Adrenal gland (tissue), 5 donors: Measurements from ENCODE around the gene SNED1.

Experiments used
- POLR2A ChIP-seq, 2 donors: fragments of 450-650 bp; IDR thresholded peaks; one replicate each; pipeline ENCODE4 v1.6.1; 2017; ENCODE audit warnings: antibody characterized with exemption in 2 of 2, mild to moderate bottlenecking in 2 of 2, moderate library complexity in 1 of 2
- TF ChIP-seq, protein P1 (sequence below), 6 experiments: fragments of 450-650 bp in 4 of 6; fragments of 200-600 bp in 2 of 6; sonication (generic) in 1 of 6; IDR thresholded peaks; 1 replicate in 5 of 6; 2 replicates in 1 of 6; pipeline versions ENCODE4 v1.5.1 to v1.8.0; 2016 to 2021; ENCODE audit warnings: antibody characterized with exemption in 6 of 6, mild to moderate bottlenecking in 2 of 6, moderate library complexity in 1 of 6
- donor health status: DM: no; HTN: no; CAD: no.

DNA sequence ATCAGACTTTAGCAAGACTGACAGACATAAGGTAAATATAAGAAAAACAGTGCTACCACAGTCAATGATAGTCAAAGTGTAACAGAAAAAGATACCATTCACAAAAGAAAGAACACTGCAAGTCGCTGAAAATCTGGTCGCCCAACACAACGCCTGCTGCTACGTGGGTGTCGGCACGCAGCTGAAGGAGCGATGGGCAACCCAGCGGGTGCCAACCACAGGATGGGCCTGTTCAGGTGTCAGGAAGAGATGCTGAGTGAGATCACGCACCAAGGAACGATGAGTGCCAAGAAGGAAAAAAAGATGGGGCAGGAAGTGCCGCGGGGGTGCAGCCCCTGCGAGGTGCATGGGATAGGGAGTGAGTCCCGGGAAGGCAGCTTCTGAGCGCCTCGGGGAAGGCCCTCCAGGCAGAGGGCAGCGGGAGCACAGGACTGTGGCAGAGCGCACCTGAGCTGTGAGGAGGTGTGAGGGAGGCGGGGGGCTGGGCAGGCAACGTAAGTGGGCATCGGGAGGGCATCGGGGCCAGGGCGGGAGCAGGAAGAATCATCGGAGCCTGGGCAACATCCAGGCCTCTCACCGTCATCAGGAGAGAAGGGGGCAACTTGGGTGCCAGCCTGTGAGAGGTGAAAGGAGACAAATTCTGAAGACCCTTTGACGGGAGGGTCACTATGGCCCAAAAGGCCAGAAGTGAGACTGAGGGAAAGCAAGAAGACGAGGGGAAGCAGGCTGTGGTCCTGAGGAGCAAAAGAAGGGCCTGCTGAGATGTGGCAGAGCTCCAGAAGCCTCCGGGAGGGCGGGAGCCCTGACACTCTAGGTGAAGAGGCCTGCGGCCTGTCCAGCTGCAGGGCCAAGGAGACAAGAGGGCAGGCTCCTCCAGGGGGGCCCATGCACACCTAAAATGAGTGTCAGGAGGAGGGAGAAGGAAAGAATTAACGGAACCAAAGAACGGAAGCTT lies 118.5 kb downstream of the SNED1 start:
- TF ChIP-seq, protein P1, sequence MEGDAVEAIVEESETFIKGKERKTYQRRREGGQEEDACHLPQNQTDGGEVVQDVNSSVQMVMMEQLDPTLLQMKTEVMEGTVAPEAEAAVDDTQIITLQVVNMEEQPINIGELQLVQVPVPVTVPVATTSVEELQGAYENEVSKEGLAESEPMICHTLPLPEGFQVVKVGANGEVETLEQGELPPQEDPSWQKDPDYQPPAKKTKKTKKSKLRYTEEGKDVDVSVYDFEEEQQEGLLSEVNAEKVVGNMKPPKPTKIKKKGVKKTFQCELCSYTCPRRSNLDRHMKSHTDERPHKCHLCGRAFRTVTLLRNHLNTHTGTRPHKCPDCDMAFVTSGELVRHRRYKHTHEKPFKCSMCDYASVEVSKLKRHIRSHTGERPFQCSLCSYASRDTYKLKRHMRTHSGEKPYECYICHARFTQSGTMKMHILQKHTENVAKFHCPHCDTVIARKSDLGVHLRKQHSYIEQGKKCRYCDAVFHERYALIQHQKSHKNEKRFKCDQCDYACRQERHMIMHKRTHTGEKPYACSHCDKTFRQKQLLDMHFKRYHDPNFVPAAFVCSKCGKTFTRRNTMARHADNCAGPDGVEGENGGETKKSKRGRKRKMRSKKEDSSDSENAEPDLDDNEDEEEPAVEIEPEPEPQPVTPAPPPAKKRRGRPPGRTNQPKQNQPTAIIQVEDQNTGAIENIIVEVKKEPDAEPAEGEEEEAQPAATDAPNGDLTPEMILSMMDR (IDR thresholded peaks at IDR 0.05): no peak
- no peak for TF ChIP-seq POLR2A (IDR thresholded peaks at IDR 0.05)
